IMR-90 (cell line): ENCODE results near the gene PLEKHJ1. TPM values are rescaled to one million over a fixed set of nuclear protein-coding genes. Genes with fewer than 3 reads are reported as not detected.

Source experiments
- ATAC-seq: fragments of 200-7000 bp; cut with Tn5 transposase; 2 replicates; pipeline ENCODE4 v1.9.1; 2020; ENCODE audit warnings: low read depth, mild to moderate bottlenecking, moderate library complexity
- BruUV-seq: library from RNA; stranded (reverse); fragments of 400-500 nt; replicated peaks from 2 replicates; lab custom pipeline; 2021; lab: Mats Ljungman, UMichigan
- CTCF ChIA-PET: fragments of 300-600 bp; formaldehyde crosslinking; extraction: SDS; loops from one replicate; lab custom pipeline; 2021; ENCODE audit warnings: antibody characterized with exemption; lab: Yijun Ruan, JAX
- POLR2A ChIA-PET: fragments of 300-600 bp; sonication (Branson Sonifier 250); formaldehyde crosslinking; loops from one replicate; lab custom pipeline; 2022; ENCODE audit warnings: antibody characterized with exemption; ENCODE audit not compliant: unreplicated experiment; lab: Charles Lee
- DNase-seq: peaks from one replicate; pipeline ENCODE4 v3.0.0; 2013
- H2AFZ ChIP-seq: replicated peaks from 2 replicates; pipeline ENCODE3; 2013; ENCODE audit warnings: low read length, mild to moderate bottlenecking; ENCODE audit not compliant: poor library complexity
- H2AK5ac ChIP-seq: 2 replicates; pipeline ENCODE4 v1.6.1; 2013; ENCODE audit warnings: low read depth, low read length, inconsistent platforms
- H2AK9ac ChIP-seq: replicated peaks from 2 replicates; pipeline ENCODE3; 2013; ENCODE audit warnings: mild to moderate bottlenecking, low read depth, low read length, moderate library complexity; ENCODE audit not compliant: poor library complexity
- H2BK120ac ChIP-seq: 2 replicates; pipeline ENCODE4 v1.6.1; 2013; ENCODE audit warnings: low read depth, low read length, inconsistent platforms
- H2BK15ac ChIP-seq: 3 replicates; pipeline ENCODE4 v1.6.1; 2013; ENCODE audit warnings: low read depth, low read length, inconsistent platforms
- H2BK20ac ChIP-seq: 2 replicates; pipeline ENCODE4 v1.6.1; 2013; ENCODE audit warnings: low read depth, mild to moderate bottlenecking, inconsistent platforms, low read length, moderate library complexity
- H2BK5ac ChIP-seq: 2 replicates; pipeline ENCODE4 v1.6.1; 2013; ENCODE audit warnings: mild to moderate bottlenecking, low read depth, low read length, inconsistent platforms; ENCODE audit not compliant: poor library complexity, severe bottlenecking
- H3K14ac ChIP-seq: replicated peaks from 2 replicates; pipeline ENCODE4 v1.6.1; 2013; ENCODE audit warnings: low read depth, low read length, inconsistent platforms
- H3K18ac ChIP-seq: 2 replicates; pipeline ENCODE4 v1.6.1; 2013; ENCODE audit warnings: low read depth, low read length, control low read depth
- H3K23ac ChIP-seq: 2 replicates; pipeline ENCODE4 v1.6.1; 2013; ENCODE audit warnings: low read depth, low read length, inconsistent platforms
- H3K27ac ChIP-seq: 2 replicates; pipeline ENCODE4 v1.5.1; 2013; ENCODE audit warnings: mild to moderate bottlenecking, control low read depth, low read length; ENCODE audit not compliant: insufficient read depth
- H3K27me3 ChIP-seq: 2 replicates; pipeline ENCODE4 v1.6.1; 2013; ENCODE audit warnings: low read length; ENCODE audit not compliant: control insufficient read depth, insufficient read depth
- H3K36me3 ChIP-seq: 2 replicates; pipeline ENCODE4 v1.6.1; 2013; ENCODE audit warnings: low read length, mixed read lengths; ENCODE audit not compliant: control insufficient read depth, insufficient read depth
- H3K4ac ChIP-seq: 2 replicates; pipeline ENCODE4 v1.6.1; 2013; ENCODE audit warnings: low read depth, low read length, inconsistent platforms
- H3K4me1 ChIP-seq: 2 replicates; pipeline ENCODE4 v1.6.1; 2013; ENCODE audit warnings: low read length, mixed read lengths; ENCODE audit not compliant: control insufficient read depth, insufficient read depth
- H3K4me2 ChIP-seq: 2 replicates; pipeline ENCODE4 v1.6.1; 2013; ENCODE audit warnings: low read depth, mild to moderate bottlenecking, control low read depth, low read length, moderate library complexity
- H3K4me3 ChIP-seq: 2 replicates; pipeline ENCODE4 v1.5.1; 2013; ENCODE audit warnings: low read depth, mild to moderate bottlenecking, control low read depth, low read length, moderate library complexity; ENCODE audit not compliant: insufficient read depth
- H3K56ac ChIP-seq: 2 replicates; pipeline ENCODE4 v1.6.1; 2013; ENCODE audit warnings: low read length, inconsistent platforms; ENCODE audit not compliant: insufficient read depth; ENCODE audit errors: extremely low read depth
- H3K79me1 ChIP-seq, 2 experiments: 2 replicates each; pipeline ENCODE4 v1.6.1; 2013; ENCODE audit warnings: low read length in 2 of 2, inconsistent platforms in 1 of 2, low read depth in 1 of 2
- H3K9ac ChIP-seq: 2 replicates; pipeline ENCODE4 v1.6.1; 2013; ENCODE audit warnings: low read depth, low read length, control low read depth
- H3K9me1 ChIP-seq: 2 replicates; pipeline ENCODE4 v1.6.1; 2013; ENCODE audit warnings: low read length, inconsistent platforms; ENCODE audit not compliant: insufficient read depth
- H3K9me3 ChIP-seq: 2 replicates; pipeline ENCODE4 v1.6.1; 2013; ENCODE audit warnings: low read length; ENCODE audit not compliant: control insufficient read depth, insufficient read depth
- H4K20me1 ChIP-seq: 2 replicates; pipeline ENCODE4 v1.6.1; 2013; ENCODE audit warnings: low read length, inconsistent platforms; ENCODE audit not compliant: insufficient read depth
- H4K5ac ChIP-seq: 2 replicates; pipeline ENCODE4 v1.6.1; 2013; ENCODE audit warnings: mild to moderate bottlenecking, low read depth, low read length, control low read depth
- H4K8ac ChIP-seq, 2 experiments: 2 replicates each; pipeline ENCODE4 v1.6.1; 2013; ENCODE audit warnings: low read depth in 2 of 2, low read length in 2 of 2, control low read depth in 1 of 2, inconsistent platforms in 1 of 2
- H4K91ac ChIP-seq: 2 replicates; pipeline ENCODE4 v1.6.1; 2013; ENCODE audit warnings: low read depth, low read length, inconsistent platforms; ENCODE audit not compliant: insufficient read depth
- BHLHE40 ChIP-seq: fragments of 150-350 bp; IDR thresholded peaks from 2 replicates; pipeline ENCODE4 v1.6.1; 2016; ENCODE audit warnings: mild to moderate bottlenecking, low read depth, low read length
- CEBPB ChIP-seq: IDR thresholded peaks from 2 replicates; pipeline ENCODE4 v1.6.1; 2012; ENCODE audit warnings: low read depth, low read length, improper control_type of control experiment
- CHD1 ChIP-seq: IDR thresholded peaks from 2 replicates; pipeline ENCODE4 v1.6.1; 2012; ENCODE audit warnings: low read depth, low read length, improper control_type of control experiment
- ELK1 ChIP-seq: fragments of 150-350 bp; IDR thresholded peaks from 2 replicates; pipeline ENCODE4 v1.6.1; 2016; ENCODE audit warnings: low read depth, mild to moderate bottlenecking, low read length, moderate library complexity, borderline replicate concordance
- FOS ChIP-seq: fragments of 150-350 bp; IDR thresholded peaks from 2 replicates; pipeline ENCODE4 v1.6.1; 2016; ENCODE audit warnings: low read depth, low read length
- MAFK ChIP-seq: IDR thresholded peaks from 2 replicates; pipeline ENCODE4 v1.6.1; 2012; ENCODE audit warnings: low read depth, low read length, improper control_type of control experiment
- MAZ ChIP-seq: IDR thresholded peaks from 2 replicates; pipeline ENCODE4 v1.6.1; 2012; ENCODE audit warnings: low read depth, mild to moderate bottlenecking, low read length, improper control_type of control experiment, moderate library complexity, borderline replicate concordance
- NFE2L2 ChIP-seq: fragments of 150-350 bp; IDR thresholded peaks from 2 replicates; pipeline ENCODE4 v1.6.1; 2016; ENCODE audit warnings: low read depth, mild to moderate bottlenecking, low read length
- POLR2A ChIP-seq: IDR thresholded peaks from 2 replicates; pipeline ENCODE4 v1.6.1; 2012; ENCODE audit warnings: mild to moderate bottlenecking, low read depth, low read length
- RAD21 ChIP-seq: IDR thresholded peaks from 2 replicates; pipeline ENCODE4 v1.6.1; 2012; ENCODE audit warnings: low read length, improper control_type of control experiment
- RCOR1 ChIP-seq: IDR thresholded peaks from 2 replicates; pipeline ENCODE4 v1.6.1; 2012; ENCODE audit warnings: mild to moderate bottlenecking, low read length, improper control_type of control experiment; ENCODE audit not compliant: insufficient replicate concordance
- RFX5 ChIP-seq: IDR thresholded peaks from 2 replicates; pipeline ENCODE4 v1.8.0; 2012; ENCODE audit warnings: low read depth, mild to moderate bottlenecking, low read length, moderate library complexity
- SMC3 ChIP-seq: fragments of 150-350 bp; IDR thresholded peaks from 2 replicates; pipeline ENCODE4 v1.6.1; 2016; ENCODE audit warnings: low read depth, mild to moderate bottlenecking, antibody characterized with exemption, low read length, moderate library complexity
- USF2 ChIP-seq: fragments of 150-350 bp; IDR thresholded peaks from 2 replicates; pipeline ENCODE4 v1.6.1; 2017; ENCODE audit warnings: mild to moderate bottlenecking, antibody characterized with exemption, low read length, low read depth
- WGBS, 2 experiments: methylation state at CpG; one replicate each; pipeline versions ENCODE4 v1.1.5 to v1.1.7; 2013; ENCODE audit warnings: missing lambda C conversion rate in 2 of 2; ENCODE audit not compliant: insufficient read length in 1 of 2; ENCODE audit errors: extremely low coverage in 2 of 2; 5-methylcytosine and 5-hydroxymethylcytosine counted together
- dilution Hi-C: fragments of 300-500 bp; cut with HindIII; formaldehyde crosslinking; loops from one replicate; pipeline ENCODE4 v1.14.3; 2018; ENCODE audit warnings: low sequenced_read_pairs; ENCODE audit not compliant: unreplicated experiment
- in situ Hi-C: fragments of 300-500 bp; cut with MboI; formaldehyde crosslinking; loops from 3 replicates; pipeline ENCODE4 v1.14.3; 2019; ENCODE audit warnings: low sequenced_read_pairs, inconsistent platforms, mixed read lengths
- intact Hi-C: fragments of 100-400 bp; cut with micrococcal nuclease; formaldehyde crosslinking; loops from 2 replicates; pipeline ENCODE4 v1.10.0; 2022
- polyA plus RNA-seq, 3 experiments: library from polyadenylated mRNA; depleted of rRNA; stranded (reverse); fragments of >200 nt; gene quantifications; 2 replicates each; pipeline ENCODE4 v1.2.3, GENCODE V29; 2012; ENCODE audit warnings: low replicate concordance in 1 of 3
- total RNA-seq: library from RNA; depleted of rRNA; stranded (reverse); fragments of >200 nt; gene quantifications from 2 replicates; pipeline ENCODE4 v1.2.3, GENCODE V29; 2012

PLEKHJ1 gene
- total and polyA plus RNA-seq, 2 of the 4 experiments (the other 2 are of a cell fraction) = 31.7 to 62.8 TPM

- no peak overlapping the region for H3K4me3 ChIP-seq
- H2AK5ac ChIP-seq = no peak overlapping the region
- no peak overlapping the region for H3K23ac ChIP-seq
- no peak overlapping the region for H3K18ac ChIP-seq
- DNase-seq = no peak
- no peaks in the 10 kb centered on the region for H3K27me3 ChIP-seq
- ATAC-seq = no peak
- H2AFZ ChIP-seq = no peak overlapping the region
- dilution Hi-C loops = no loop called here
- no peaks in the 10 kb centered on the region for H3K4me1 ChIP-seq
- H2BK5ac ChIP-seq = no peak overlapping the region
- no peaks in the 10 kb centered on the region for H3K9me3 ChIP-seq
- H3K4ac ChIP-seq = no peak overlapping the region
- POLR2A ChIA-PET = interaction anchor here (0.6 kb wide), 1 partner anchor 10 kb away, joined by 3 read pairs; no protein-coding TSS in a partner anchor
- no peak overlapping the region for H2BK120ac ChIP-seq
- no peaks in the 10 kb centered on the region for H3K36me3 ChIP-seq
- H3K14ac ChIP-seq = no peak overlapping the region
- intact Hi-C loops = no loop called here
- H3K4me2 ChIP-seq = no peak overlapping the region
- H3K56ac ChIP-seq = no peak overlapping the region
- H2AK9ac ChIP-seq = no peak overlapping the region
- no peaks in the 10 kb centered on the region for H4K20me1 ChIP-seq
- H2BK20ac ChIP-seq = no peak overlapping the region
- CTCF ChIA-PET = interaction anchor here (0.6 kb wide), 1 partner anchor 1458 kb away, joined by 5 read pairs; no protein-coding TSS in a partner anchor
- in situ Hi-C loops = no loop called here
- no TSS peak for BruUV-seq
- no peak overlapping the region for H3K27ac ChIP-seq
- H3K79me1 ChIP-seq = no peaks in the 10 kb centered on the region
- no peak overlapping the region for H3K9ac ChIP-seq
- H4K91ac ChIP-seq = no peak overlapping the region
- H4K8ac ChIP-seq = no peak overlapping the region
- 67% methylated on average over 3 of the region's 11 CpGs; no CpG with 5 or more reads in 1 of the 2 experiments for WGBS, 2 experiments
- no peak overlapping the region for H4K5ac ChIP-seq
- no peaks in the 10 kb centered on the region for H3K9me1 ChIP-seq
- TF ChIP-seq MAZ (no peak), NFE2L2 (no peak), ELK1 (no peak), BHLHE40 (no peak), RAD21 (no peak), USF2 (no peak), RFX5 (no peak), RCOR1 (no peak), CHD1 (no peak), POLR2A (no peak), FOS (no peak), MAFK (no peak), SMC3 (no peak), CEBPB (no peak)
- no peak overlapping the region for H2BK15ac ChIP-seq
These were observed 24.2 kb upstream of the PLEKHJ1 start for GRCh38 chr19:2260341-2260805.
